ENCODE data around the gene ERN2. TPM values are rescaled to one million over a fixed set of nuclear protein-coding genes. Genes with fewer than 3 reads are reported as not detected.

The ERN2 gene
- polyA plus RNA-seq, 3 donors: 0.41 to 0.51 (median 0.42) TPM

DNA sequence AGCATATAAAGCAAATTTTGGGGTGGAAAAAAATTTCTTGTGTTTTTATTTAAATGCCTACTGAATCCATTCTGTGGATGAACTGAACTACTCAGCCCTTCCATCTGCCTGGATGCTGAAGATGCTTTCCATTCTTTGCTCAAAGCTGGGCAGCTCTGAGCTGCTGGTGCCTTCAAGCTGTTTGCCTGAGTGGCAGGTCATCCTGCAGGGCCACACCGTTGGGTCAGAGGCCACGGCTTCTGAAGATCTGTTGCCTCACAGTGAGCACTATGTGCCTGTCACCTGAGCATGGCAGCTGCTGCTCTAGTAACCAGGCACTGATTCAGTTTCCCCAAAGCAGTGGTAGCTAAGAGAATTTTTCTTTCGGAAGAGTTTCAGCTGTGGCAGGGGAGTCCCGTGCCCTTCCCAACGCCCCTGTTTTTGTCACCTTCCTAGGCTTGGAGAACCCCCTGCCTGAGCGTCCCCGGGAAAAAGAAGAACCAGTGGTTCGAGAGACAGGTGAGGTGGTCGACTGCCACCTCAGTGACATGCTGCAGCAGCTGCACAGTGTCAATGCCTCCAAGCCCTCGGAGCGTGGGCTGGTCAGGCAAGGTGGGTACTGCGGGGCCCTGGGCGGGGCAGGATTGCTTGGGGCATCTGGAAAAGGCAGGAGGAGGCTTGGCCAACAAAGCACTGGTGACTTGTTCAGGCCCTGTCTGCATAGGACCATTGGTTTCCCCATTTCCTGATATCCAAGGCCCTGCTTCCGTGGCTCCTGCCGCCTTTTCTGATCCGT is 25.8 kb downstream of the ERN2 start:
- no peak for DNase-seq

DNA sequence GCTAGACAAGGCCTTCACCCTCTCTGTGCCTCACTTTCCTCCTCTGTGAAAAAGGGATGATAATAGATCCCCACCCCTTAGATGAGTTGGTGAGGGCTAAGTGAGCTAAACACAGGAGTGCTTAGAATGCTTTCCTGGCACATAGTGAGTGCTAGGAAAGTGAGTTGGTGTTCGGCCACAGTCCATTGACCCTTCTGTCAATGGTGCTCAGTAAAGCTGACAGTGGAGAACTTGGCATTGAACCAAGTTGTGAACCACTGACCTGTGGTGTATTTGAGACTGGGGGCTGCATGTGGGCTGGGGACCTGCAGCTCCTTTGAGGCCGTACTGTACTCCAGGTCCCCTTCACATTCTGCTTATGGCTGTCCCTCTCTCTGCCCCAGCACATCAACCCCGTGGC is 29.5 kb downstream of the ERN2 start:
- no peak for DNase-seq

DNA sequence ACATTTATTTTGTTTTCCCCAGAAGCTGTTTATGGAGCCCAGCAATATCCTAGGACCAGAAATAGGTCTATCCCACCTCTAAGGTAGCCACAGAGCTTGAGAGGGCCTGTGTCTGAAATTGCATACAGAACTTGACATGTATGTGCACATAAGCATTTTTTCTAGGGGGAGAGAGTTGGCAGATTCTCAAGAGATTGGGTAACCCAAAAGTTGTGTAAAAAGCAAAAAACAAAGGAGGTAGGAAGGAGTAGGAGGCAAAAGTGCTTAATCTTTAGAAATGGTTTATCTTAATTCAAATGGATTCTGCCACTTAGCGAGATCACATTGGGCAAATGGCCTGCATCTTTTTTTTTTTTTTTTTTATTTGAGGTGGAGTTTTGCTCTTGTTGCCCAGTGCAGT is 30.8 kb downstream of the ERN2 start:
- DNase-seq: no peak

DNA sequence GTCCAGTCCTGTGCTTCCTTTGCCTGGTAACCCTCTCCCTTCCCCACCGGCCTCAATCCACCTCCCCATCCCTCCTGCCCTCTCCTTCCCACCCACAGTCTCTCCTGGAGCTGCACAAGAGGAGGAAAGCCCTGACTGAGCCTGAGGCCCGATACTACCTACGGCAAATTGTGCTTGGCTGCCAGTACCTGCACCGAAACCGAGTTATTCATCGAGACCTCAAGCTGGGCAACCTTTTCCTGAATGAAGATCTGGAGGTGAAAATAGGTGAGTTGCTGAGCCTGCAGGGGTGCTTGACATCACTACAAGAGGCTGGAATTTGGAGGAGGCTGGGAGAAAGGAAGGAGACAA is 33.1 kb downstream of the ERN2 start:
- no peak for DNase-seq

DNA sequence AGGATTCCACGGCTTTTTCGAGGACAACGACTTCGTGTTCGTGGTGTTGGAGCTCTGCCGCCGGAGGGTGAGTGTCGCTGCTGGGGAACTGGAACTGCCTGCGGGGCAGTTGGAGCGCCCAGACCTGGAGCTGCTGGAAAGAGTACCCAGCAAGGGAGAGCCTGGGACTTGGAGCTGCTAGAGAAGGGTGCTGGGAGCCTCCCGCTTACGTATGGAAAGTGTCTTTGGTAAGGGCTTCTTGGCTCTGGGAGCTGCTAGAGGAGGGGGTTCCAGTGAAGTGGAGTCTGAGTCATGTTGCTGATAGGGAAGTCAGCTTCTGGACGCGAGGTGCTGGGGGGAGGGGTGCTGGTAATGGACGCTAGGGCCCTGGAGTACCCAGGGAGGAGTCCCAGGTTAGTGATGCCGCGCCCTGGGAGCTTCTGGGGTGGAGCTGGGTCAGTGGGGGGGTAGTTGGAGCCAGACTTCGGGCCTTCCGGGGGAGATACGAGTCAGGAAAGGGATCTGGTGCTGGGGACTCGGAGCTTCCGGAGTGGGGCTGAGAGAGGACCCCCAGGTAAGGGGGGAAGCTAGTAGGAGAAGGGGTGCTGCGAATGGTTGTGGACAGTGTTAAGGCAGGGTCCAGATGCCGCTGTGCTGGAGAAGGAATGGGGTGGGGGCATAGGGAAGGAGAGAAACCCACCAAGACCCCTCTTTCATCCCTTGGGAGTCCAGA is 33.6 kb downstream of the ERN2 start:
- DNase-seq: no peak

DNA sequence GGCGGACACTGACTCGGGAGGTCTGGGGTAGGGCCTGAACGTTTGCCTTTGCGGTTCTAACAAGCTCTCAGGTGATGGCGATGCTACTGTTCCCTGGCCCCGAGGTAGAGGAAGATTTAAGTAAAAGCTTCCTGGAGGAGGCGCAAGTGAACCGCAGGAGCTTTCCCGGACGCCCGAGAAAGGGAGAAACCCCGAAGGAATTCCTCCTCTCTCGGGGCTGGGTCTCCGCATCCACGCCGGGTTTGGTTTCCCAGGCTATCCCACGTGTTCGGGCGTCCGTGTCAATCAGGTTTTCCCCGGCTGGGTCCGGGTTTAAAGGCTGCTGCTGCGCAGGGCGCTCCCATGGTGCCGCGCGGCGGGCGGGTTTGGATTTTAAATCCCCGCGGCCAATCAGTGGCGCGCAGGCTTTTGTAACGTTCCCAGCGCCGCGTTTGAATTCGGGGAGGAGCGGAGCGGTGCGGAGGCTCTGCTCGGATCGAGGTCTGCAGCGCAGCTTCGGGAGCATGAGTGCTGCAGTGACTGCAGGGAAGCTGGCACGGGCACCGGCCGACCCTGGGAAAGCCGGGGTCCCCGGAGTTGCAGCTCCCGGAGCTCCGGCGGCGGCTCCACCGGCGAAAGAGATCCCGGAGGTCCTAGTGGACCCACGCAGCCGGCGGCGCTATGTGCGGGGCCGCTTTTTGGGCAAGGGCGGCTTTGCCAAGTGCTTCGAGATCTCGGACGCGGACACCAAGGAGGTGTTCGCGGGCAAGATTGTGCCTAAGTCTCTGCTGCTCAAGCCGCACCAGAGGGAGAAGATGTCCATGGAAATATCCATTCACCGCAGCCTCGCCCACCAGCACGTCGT is 34.4 kb downstream of the ERN2 start, which contains the start of gene PLK1:
PLK1 (plus strand) TSS at position 460 of the 844 bp plus-strand sequence; CDS start at position 504, 44 bp downstream.
- peak; percentile 84 for DNase-seq

DNA sequence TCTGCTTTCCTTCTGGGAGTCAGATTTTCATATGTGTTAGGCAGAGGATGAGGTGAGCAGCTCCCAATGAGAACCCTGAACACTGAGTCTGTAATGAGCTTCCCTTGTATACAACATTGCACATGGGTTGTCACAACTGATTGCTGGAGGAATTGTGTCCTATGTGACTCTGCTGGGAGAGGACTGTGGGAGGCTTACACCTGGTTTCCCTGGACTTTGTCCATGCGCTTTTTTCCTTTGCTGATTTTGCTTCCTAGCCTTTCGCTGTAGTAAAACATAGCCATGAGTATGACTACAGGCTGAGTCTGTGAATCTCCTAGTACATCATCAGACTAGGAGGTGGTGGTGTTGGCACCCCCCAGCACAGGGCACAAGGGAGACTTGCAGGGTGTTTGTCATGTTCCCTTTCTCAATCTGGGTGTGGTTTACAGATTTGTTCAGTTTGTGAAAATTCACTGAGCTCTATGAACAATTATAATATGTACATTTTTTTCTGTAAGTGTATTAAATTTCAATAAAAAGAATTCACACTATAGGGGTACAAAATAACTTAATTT is 36.0 kb downstream of the ERN2 start:
- DNase-seq: no peak

DNA sequence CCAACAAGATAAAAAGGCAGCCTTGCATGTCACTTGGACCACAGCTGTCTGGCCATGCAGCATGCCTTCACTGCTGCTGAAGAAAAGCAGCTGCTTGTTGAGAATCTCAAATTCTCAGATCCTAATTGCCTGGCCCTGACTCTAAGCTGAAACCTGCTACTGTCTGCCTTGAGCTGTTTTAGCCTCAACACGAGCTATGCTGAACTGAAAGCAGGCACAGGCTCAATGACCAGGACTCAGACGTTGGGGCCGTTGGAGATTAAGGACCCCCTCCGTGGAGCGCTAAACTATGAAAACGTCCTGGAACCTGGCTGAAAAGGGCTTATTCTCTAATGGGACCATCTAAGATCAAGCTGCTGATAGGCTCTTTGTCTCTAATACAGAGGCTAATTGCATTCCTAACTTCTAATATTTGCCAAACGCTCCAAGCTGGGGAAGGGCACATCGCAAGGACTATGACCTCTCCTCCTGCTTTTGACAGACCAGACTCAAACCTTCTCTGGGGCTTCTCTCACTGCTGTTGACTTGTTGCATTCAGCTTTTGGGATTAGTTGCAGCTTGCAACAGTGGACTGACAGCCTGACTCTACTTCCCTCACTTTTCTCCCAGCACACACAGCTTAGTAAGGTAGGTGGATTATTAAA is 38.9 kb downstream of the ERN2 start:
- peak; percentile 14 for DNase-seq

DNA sequence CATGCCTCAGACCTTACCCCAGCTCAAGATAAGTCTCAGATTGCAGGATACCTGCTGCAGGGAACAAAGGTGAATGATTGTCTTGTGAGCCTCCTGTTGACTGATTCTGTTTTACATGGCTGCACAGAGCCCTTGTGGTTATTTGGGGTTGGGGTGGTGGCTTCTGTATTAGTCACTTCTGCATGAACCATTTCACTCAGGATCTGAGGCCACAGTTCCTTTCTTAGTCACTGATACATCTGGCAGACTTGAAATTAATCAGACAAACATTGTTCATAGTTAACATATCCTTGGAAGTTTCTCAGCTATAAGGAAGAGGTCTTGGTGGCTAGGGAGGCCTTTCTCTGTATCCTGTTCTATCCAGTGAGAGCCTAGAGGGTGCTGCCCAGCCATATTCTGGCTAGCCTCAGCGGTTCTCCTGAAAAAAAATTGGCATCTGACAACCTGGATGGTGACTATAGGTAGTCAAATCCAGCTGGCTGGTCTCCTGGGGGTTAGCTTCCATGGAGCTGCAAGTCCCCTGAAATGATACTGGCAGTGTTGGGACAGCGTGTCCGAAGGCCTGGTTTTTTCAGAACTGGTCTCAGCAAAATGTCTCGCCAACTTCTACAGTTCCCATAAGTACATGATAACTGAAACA is 42.8 kb downstream of the ERN2 start:
- DNase-seq: no peak

DNA sequence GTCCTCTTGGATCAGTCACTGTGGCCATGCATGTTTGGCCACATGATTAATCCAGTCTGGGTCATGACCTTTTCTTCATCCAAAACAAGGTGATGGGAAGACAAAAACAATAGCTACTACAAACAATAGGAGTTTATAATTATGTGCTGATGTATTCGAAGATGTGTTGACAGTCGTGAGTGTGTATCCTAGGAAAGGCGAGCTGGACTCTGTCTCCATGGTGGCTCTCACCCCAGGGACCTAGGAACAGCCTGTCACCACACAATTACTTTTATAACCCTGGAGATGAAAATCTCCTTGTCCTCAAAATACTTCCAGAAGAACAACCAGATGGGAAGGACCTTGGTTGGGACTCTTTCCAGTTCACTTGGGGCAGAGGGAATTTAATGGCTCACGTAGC is 44.1 kb downstream of the ERN2 start:
- no peak for DNase-seq

DNA sequence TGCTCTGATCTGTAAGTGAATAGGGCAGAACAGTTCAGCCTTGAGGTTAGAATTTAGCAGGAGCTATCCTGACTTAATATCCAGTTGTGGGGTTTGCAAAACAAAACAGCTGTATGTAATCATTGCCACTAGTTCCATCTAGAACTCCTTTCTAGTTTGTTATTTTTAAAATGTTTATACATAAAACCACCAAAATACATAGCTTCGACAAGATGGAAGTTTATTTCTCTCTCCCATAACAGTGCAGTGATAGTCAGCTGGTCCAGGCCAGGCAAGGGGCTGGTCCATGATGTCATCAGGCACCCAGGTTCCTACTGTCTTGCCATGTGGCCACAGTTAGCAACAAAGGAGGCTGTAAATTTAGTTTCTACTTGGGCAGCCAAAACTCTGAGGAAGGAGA is 44.8 kb downstream of the ERN2 start:
- no peak for DNase-seq

DNA sequence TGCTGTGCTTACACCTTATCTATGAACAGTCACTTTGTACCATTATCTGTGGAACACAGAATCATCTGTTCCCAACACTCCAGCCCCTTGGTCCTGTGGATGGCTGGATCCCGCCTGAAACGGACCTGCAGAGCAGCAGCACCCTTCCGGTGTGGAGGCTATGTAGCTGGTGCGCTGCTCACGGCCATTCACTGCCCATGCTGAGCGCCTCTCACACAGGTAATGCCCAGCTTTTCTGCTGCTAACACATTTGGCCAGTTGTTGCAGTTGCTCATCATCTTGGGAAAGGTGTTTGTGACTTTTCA is 45.7 kb downstream of the ERN2 start:
- no peak for DNase-seq

DNA sequence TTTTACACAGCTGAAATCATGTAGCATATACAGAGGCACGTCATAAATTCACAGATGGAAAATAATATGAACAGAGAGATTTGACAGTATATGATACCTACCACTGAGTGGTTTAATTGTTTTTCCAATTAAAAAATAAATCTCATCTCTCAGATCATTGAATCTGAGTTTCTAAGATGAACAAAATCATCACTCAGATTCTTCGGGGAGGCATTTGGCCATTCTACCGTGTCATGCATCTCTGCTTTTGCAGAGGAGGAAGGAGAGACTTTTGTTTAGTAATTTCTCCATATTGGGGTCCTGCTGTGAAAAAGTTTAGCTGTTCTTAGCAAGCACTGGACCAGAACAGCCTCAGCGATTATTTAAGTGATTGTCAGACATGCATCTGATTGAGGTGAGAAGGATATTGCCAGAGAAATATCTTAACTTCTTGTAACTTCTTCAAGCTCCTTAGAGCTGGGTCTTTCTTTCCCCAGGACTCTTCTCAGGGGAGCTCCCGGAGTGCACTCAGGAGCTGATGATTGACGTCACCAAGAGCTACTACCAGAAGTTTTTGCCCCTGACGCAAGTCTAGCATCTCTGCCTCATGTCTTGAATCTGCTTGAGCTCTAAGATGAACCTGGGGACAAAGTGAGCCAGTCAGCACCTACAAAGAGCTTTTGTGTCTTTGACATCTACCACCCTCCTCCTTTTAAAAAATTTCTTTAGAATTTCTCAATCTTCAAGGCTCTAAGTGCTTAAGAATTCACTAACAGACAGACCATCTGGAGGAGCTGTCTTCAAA is 46.3 kb downstream of the ERN2 start:
- DNase-seq: no peak

DNA sequence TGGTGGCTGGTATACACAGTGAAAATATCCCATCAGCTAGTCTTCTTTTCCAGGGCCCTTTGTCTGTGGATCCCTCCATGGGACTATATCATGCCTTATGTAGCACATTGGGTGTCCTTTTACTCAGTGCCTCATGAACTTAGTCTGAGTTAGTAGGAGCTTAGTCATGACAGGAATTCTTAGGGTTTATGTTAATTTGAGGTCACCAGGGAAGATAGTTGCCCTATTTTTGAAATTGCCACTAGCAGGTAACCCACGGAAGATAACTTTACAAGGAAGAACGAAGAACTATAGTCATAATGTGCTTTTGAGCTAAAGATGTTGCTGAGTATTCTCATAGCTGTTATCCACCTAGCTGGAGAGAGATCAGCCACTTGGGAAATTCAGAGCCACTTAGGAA is 49.1 kb downstream of the ERN2 start:
- no peak for DNase-seq

DNA sequence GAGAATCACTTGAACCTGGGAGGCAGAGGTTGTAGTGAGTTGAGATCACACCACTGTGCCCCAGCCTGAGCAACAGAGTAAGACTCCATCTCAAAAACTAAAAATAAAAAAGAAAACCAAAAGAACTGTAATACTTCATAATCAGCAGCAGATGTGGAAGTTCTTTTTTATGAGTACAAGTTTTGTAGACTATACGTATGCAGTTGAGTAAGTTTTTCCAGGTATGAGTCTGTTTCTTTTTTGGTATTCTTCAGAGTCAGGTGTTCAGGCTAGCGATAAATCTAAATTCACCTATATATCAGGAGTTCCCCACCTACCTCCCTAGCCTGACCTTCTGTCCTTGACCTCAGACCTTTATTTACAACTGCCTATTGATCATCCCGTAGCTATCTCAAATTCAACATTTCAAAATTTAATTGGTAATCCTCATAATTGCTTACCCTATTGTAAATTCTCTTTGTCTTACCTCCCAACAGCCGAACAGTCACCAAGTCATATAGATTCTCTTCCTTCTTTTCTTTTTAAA is 61.0 kb downstream of the ERN2 start:
- DNase-seq: no peak

DNA sequence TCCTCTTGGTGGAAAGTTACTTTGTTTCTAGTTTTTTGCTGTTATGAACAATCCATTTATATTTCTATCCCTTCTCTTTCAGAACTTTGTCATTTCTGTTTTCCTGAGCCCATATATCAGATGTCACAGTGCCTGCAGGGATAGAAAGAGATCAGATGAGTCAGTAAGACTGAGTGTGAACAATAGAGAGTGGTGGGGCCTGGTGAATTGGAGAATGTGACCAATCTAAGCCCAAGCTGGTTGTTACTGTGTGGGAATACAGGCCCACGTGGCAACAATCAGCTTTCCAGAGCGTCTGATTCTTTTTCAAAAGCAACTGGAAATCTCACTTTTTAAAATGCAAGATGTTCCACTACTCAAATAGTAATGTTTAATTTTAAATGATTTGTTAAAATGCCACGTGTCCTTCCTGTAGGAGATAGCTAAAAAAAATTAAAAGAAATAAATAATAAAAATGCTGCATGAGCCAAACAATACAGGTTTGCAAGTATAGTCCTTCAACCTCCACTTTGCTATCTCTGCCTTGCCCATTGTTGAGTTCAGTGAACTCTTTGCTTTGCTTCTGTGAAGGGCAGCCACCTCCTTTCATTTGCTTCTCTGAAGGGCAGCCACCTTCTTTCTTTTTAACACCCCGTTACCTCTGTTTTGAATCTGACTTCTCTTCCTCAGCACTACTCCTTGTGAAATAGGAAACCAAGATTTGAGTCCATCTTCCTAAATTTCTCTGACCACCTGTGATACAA is 62.2 kb downstream of the ERN2 start:
- no peak for DNase-seq

DNA sequence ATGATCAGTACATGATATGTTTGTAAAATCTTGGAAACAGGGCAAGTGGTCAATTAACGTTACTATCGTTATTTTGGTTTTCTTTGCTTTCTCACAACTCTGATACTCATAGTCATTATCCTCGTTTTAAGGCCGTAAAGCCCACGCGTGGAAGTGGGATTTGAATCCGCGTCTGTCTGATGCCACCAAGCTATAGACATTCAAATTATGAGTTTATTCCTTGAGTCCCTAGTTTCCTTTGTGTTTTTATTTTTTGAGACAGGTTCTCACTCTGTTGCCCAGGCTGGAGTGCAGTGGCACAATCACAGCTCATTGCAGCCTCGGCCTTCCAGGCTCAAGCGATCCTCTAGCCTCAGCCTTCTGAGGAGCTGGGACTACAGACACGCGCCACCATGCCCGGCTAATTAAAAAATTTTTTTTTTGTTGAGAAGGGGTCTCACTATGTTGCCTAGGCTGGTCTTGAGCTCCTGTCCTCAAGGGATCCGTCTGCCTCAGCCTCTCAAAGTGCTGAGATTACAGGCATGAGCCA is 70.7 kb downstream of the ERN2 start:
- DNase-seq: no peak

DNA sequence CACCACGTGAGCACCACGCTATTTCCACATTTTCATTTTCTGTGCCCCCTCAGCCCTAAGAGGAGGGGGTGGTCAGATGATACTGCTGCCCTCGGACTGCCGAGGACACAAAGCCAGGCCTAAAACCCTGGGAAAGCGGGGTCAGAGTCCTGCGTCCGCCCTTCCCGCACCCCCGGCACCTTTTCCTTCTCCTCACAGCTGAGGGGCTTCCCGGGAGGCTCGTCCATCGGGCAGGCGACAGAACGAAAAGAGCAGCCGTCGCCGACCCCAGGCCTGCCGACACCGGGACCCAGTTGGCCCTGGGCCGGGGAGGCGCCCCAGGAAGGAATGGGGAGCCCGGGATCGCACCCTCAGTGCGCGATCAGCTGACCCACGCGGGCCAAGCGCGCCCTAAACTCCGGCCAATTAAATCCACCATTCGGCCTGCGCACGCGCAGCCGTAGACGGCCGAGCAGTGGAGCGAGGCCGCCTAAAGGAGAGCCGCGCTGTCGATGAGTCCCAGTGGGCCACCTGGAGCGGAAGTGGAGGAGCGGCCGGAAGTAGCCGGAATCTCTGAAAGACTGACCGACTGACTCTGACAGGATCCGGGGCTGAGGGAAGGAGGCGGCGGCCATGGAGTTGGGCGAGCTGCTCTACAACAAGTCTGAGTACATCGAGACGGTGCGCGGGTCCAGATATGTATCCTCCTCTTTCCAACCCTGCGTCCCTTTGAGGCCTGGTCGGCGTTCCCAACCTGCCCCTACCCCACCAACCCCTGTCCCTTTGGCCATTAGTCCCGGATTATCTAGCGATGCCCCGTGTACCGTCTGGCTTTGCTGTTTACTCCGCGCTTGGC is 71.9 kb downstream of the ERN2 start, which contains the start of the genes DCTN5 and PALB2:
DCTN5 (plus strand) TSS at position 536 of the 835 bp plus-strand sequence; CDS start at position 613, 77 bp downstream.
PALB2 (minus strand) TSS at position 380 of the 835 bp plus-strand sequence; CDS start at position 227, 153 bp downstream.
- DNase-seq: peak; percentile 93
